Stomach (tissue), 4 donors: ENCODE data around the gene LUM.

Experiments
- EP300 ChIP-seq: sonication (generic); formaldehyde crosslinking; IDR thresholded peaks from one replicate; pipeline ENCODE4 v1.6.1; 2017; ENCODE audit warnings: antibody characterized with exemption
- POLR2A ChIP-seq, 4 donors: fragments of 450-650 bp; IDR thresholded peaks; one replicate each; pipeline ENCODE4 v1.6.1; 2016; ENCODE audit warnings: antibody characterized with exemption in 4 of 4, control low read depth in 2 of 4, mild to moderate bottlenecking in 1 of 4, moderate library complexity in 1 of 4

- TF ChIP-seq EP300 (no peak), POLR2A (IDR thresholded peaks at IDR 0.05) (no peak)
These were observed 16.0 kb upstream of the LUM start for GRCh38 chr12:91127306-91127705.
